ENCODE results near the gene OSTN. TPM values are rescaled to one million over a fixed set of nuclear protein-coding genes. Genes with fewer than 3 reads are reported as not detected.

The OSTN gene
- total and polyA plus RNA-seq, 2 donors (not counting 1 experiment from before 2014, with no cell fraction given) = not detected

DNA sequence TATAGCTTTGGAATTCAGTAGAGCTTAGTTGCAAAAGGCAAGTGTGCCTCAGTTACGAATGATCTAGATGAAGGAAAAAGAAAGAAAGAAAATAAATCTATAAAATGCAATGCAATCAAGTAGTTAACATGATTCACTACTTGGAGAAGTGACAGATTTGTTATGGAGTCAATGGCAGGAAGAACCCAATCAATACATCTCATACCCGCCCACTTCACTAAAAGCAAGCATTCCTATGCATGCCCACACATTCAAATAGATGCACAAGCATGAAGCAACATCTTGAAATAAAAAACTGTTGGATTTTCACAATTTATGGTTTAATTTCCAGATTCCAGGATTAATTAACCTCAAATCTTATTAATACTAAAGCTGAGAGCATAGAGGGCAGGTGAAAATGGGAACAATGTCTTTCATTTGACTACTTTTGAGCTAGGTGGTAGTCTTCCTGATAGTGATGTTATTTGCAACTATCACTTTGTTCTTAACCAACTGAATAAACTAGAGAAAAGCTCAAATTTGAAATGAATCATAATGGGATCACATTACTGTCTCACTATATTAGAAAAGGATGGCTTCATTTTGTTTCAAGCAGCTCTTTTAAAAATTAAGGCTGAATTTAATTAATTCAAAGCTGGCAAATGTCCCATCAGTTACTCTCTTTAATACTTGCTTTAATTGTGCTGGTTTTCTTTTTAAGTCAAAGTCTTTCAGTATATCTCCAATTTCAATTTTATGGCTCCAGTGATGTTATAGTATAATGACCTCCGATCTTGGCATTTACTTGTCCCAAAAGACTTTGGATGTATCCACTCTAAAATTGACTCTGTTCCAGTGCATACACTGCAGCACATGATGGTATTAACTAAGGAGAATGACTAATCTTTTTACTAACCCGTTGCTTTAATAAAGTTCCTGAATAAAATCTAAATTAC lies 83.5 kb downstream of the OSTN start:
- H3K4me3 ChIP-seq (ENCODE audit: control extremely low read depth in 1 of 5, extremely low read depth in 1 of 5, insufficient read depth in 1 of 5, low read depth in 2 of 5, low read length in 4 of 5) = no peak overlapping the region
- ATAC-seq (ENCODE audit: low read depth) (no peak), DNase-seq (no peak)
- no peaks in the 10 kb centered on the region for H3K36me3 ChIP-seq (replicated peaks in 1 of 2; ENCODE audit: control extremely low read depth in 1 of 2, control insufficient read depth in 1 of 2, extremely low read depth in 1 of 2, insufficient read depth in 2 of 2, low read length in 1 of 2)
- Mint-ChIP-seq H3K27ac (no peak overlapping the region), H3K9me3 (ENCODE audit: insufficient read depth) (peaks cover 3% of the 10 kb centered on the region), H3K4me1 (peaks cover 20% of the 10 kb centered on the region), H3K4me3 (no peak overlapping the region), H3K27me3 (no peaks in the 10 kb centered on the region)
- intact Hi-C loops (cut with micrococcal nuclease) = no loop called here
- no peak overlapping the region for H3K27ac ChIP-seq (ENCODE audit: low read length in 2 of 2)
- ChIA-PET CTCF (interaction anchor here (0.8 to 1.4 kb wide), 3 partner anchors 10 to 12 kb away, joined by 3 to 5 read pairs (median 3); no protein-coding TSS in a partner anchor), POLR2A (interaction anchor here (0.7 kb wide), 1 partner anchor 12 kb away, joined by 3 read pairs; no protein-coding TSS in a partner anchor)
- H3K79me2 ChIP-seq (ENCODE audit: control insufficient read depth, insufficient read depth, low read length) = no peaks in the 10 kb centered on the region
- H3K9me3 ChIP-seq (ENCODE audit: control extremely low read depth in 1 of 3, control insufficient read depth in 2 of 3, insufficient read depth in 1 of 3, low read length in 2 of 3) = peaks cover 0 to 4% (median 0%) of the 10 kb centered on the region in 3 donors
- H4K20me1 ChIP-seq (ENCODE audit: control insufficient read depth, insufficient read depth, low read length, poor library complexity, severe bottlenecking) = no peaks in the 10 kb centered on the region
- TF ChIP-seq, protein P1, sequence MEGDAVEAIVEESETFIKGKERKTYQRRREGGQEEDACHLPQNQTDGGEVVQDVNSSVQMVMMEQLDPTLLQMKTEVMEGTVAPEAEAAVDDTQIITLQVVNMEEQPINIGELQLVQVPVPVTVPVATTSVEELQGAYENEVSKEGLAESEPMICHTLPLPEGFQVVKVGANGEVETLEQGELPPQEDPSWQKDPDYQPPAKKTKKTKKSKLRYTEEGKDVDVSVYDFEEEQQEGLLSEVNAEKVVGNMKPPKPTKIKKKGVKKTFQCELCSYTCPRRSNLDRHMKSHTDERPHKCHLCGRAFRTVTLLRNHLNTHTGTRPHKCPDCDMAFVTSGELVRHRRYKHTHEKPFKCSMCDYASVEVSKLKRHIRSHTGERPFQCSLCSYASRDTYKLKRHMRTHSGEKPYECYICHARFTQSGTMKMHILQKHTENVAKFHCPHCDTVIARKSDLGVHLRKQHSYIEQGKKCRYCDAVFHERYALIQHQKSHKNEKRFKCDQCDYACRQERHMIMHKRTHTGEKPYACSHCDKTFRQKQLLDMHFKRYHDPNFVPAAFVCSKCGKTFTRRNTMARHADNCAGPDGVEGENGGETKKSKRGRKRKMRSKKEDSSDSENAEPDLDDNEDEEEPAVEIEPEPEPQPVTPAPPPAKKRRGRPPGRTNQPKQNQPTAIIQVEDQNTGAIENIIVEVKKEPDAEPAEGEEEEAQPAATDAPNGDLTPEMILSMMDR (IDR thresholded peaks at IDR 0.05) = no peak
- TF ChIP-seq EZH2 (IDR thresholded peaks at IDR 0.05; ENCODE audit: borderline replicate concordance, insufficient read depth, low read depth, low read length, poor library complexity, severe bottlenecking) = no peak
- H3K4me2 ChIP-seq (replicated peaks; ENCODE audit: low read depth, low read length, poor library complexity, severe bottlenecking) = no peak overlapping the region
- H3K27me3 ChIP-seq (replicated peaks in 1 of 4; ENCODE audit: control extremely low read depth in 1 of 4, control insufficient read depth in 3 of 4, insufficient read depth in 4 of 4, low read length in 3 of 4) = no peaks in the 10 kb centered on the region
- peaks cover 0 to 4% of the 10 kb centered on the region in 2 donors for H3K4me1 ChIP-seq (ENCODE audit: control insufficient read depth in 2 of 2, insufficient read depth in 2 of 2, low read length in 2 of 2)
- no peak overlapping the region for H3K9ac ChIP-seq (ENCODE audit: low read length)
- no CpG with 5 or more reads among the region's 4 CpGs for WGBS (ENCODE audit: insufficient coverage)
- H2AFZ ChIP-seq (ENCODE audit: insufficient read depth, low read depth, low read length, poor library complexity, severe bottlenecking) = no peak overlapping the region

DNA sequence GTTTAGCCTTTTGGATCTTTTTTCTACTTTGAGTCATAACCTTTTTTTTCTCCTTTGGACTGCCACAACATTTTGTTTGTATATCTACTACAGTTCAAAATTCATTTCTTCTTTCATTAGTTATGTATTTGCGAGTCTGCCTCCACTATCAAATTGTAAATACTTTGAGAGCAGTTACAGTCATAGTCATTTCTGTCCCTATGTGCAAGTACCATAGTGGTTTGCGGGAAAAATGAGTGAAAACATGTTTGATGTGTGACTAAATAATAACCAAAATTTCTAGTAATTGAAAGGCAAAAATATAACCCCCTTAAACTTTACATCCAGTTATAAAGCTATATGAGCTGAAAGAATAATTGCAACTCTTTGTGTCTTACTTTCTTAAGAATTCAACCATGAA lies 84.4 kb downstream of the OSTN start:
- no peaks in the 10 kb centered on the region for H4K20me1 ChIP-seq (ENCODE audit: control insufficient read depth, insufficient read depth, low read length, poor library complexity, severe bottlenecking)
- H3K27ac ChIP-seq (ENCODE audit: low read length in 2 of 2) = no peak overlapping the region
- H3K36me3 ChIP-seq (replicated peaks in 1 of 2; ENCODE audit: control extremely low read depth in 1 of 2, control insufficient read depth in 1 of 2, extremely low read depth in 1 of 2, insufficient read depth in 2 of 2, low read length in 1 of 2) = no peaks in the 10 kb centered on the region
- Mint-ChIP-seq H3K9me3 (ENCODE audit: insufficient read depth) (peaks cover 3% of the 10 kb centered on the region), H3K4me1 (peaks cover 20% of the 10 kb centered on the region), H3K27me3 (no peaks in the 10 kb centered on the region), H3K4me3 (no peak overlapping the region), H3K27ac (no peak overlapping the region)
- no peak overlapping the region for H2AFZ ChIP-seq (ENCODE audit: insufficient read depth, low read depth, low read length, poor library complexity, severe bottlenecking)
- no peak overlapping the region for H3K4me3 ChIP-seq (ENCODE audit: control extremely low read depth in 1 of 5, extremely low read depth in 1 of 5, insufficient read depth in 1 of 5, low read depth in 2 of 5, low read length in 4 of 5)
- ChIA-PET POLR2A (no interaction called here), CTCF (interaction anchor here (0.9 to 1.1 kb wide), 3 partner anchors 16 to 38 kb away, joined by 3 read pairs; no protein-coding TSS in a partner anchor)
- no peak for TF ChIP-seq EZH2 (IDR thresholded peaks at IDR 0.05; ENCODE audit: borderline replicate concordance, insufficient read depth, low read depth, low read length, poor library complexity, severe bottlenecking)
- TF ChIP-seq, protein P1 (IDR thresholded peaks at IDR 0.05) = no peak
- H3K27me3 ChIP-seq (replicated peaks in 1 of 4; ENCODE audit: control extremely low read depth in 1 of 4, control insufficient read depth in 3 of 4, insufficient read depth in 4 of 4, low read length in 3 of 4) = no peaks in the 10 kb centered on the region
- ATAC-seq (ENCODE audit: low read depth) = no peak
- no peak overlapping the region for H3K4me2 ChIP-seq (replicated peaks; ENCODE audit: low read depth, low read length, poor library complexity, severe bottlenecking)
- no peak for DNase-seq
- H3K4me1 ChIP-seq (ENCODE audit: control insufficient read depth in 2 of 2, insufficient read depth in 2 of 2, low read length in 2 of 2) = peaks cover 0 to 4% of the 10 kb centered on the region in 2 donors
- no peak overlapping the region for H3K9ac ChIP-seq (ENCODE audit: low read length)
- WGBS (ENCODE audit: insufficient coverage) = no CpG with 5 or more reads among the region's 2 CpGs
- no peaks in the 10 kb centered on the region for H3K79me2 ChIP-seq (ENCODE audit: control insufficient read depth, insufficient read depth, low read length)
- H3K9me3 ChIP-seq (ENCODE audit: control extremely low read depth in 1 of 3, control insufficient read depth in 2 of 3, insufficient read depth in 1 of 3, low read length in 2 of 3) = peaks cover 0 to 4% (median 0%) of the 10 kb centered on the region in 3 donors
- intact Hi-C loops (cut with micrococcal nuclease) = no loop called here

Measured in B cell (primary cell).